Fibroblast of lung (primary cell): ENCODE data around the gene LHCGR. TPM values are rescaled to one million over a fixed set of nuclear protein-coding genes. Genes with fewer than 3 reads are reported as not detected.

ENCODE experiments used
- DNase-seq, 2 donors: peaks; one replicate each; pipeline versions ENCODE4 v3.0.0 to v3.0.0-alpha.2; 2010; ENCODE audit warnings: low read depth in 2 of 2
- H2AFZ ChIP-seq: 2 replicates; pipeline ENCODE4 v1.5.1; 2012; ENCODE audit warnings: low read length, control low read depth, inconsistent platforms
- H3K27ac ChIP-seq: 2 replicates; pipeline ENCODE4 v1.5.1; 2011; ENCODE audit warnings: low read length, control low read depth; ENCODE audit not compliant: insufficient read depth
- H3K27me3 ChIP-seq: 2 replicates; pipeline ENCODE4 v1.5.1; 2011; ENCODE audit warnings: mild to moderate bottlenecking, low read length; ENCODE audit not compliant: control insufficient read depth, insufficient read depth
- H3K36me3 ChIP-seq: 2 replicates; pipeline ENCODE4 v1.5.1; 2011; ENCODE audit warnings: low read length; ENCODE audit not compliant: control insufficient read depth, insufficient read depth
- H3K4me1 ChIP-seq: 2 replicates; pipeline ENCODE4 v1.5.1; 2011; ENCODE audit warnings: low read length; ENCODE audit not compliant: control insufficient read depth, insufficient read depth; ENCODE audit errors: extremely low read depth
- H3K4me2 ChIP-seq: 2 replicates; pipeline ENCODE4 v1.5.1; 2011; ENCODE audit warnings: low read length, control low read depth; ENCODE audit not compliant: insufficient read depth; ENCODE audit errors: extremely low read depth
- H3K4me3 ChIP-seq, 4 experiments: fragments of 200-600 bp in 1 of 4; sonication (generic) in 1 of 4; replicated peaks in 1 of 4; 2 replicates each; pipeline ENCODE4 v1.5.1; 2011 to 2016; ENCODE audit warnings: low read length in 4 of 4, low read depth in 3 of 4, mild to moderate bottlenecking in 3 of 4, control low read depth in 2 of 4, inconsistent platforms in 1 of 4, mixed read lengths in 1 of 4; ENCODE audit not compliant: insufficient read depth in 1 of 4; ENCODE audit errors: control extremely low read depth in 1 of 4
- H3K79me2 ChIP-seq: 2 replicates; pipeline ENCODE4 v1.5.1; 2012; ENCODE audit warnings: mild to moderate bottlenecking, low read length, inconsistent platforms; ENCODE audit not compliant: control insufficient read depth, insufficient read depth
- H3K9ac ChIP-seq: 2 replicates; pipeline ENCODE4 v1.5.1; 2011; ENCODE audit warnings: mild to moderate bottlenecking, low read length, control low read depth; ENCODE audit not compliant: insufficient read depth
- H3K9me3 ChIP-seq: 2 replicates; pipeline ENCODE4 v1.5.1; 2012; ENCODE audit warnings: low read depth, low read length; ENCODE audit not compliant: control insufficient read depth, insufficient read depth
- H4K20me1 ChIP-seq: 2 replicates; pipeline ENCODE4 v1.5.1; 2011; ENCODE audit warnings: low read length; ENCODE audit not compliant: control insufficient read depth, insufficient read depth; ENCODE audit errors: extremely low read depth
- EZH2 ChIP-seq: IDR thresholded peaks from 2 replicates; pipeline ENCODE4 v1.5.1; 2012; ENCODE audit warnings: low read length, control low read depth, mild to moderate bottlenecking; ENCODE audit errors: missing control alignments
- polyA minus RNA-seq: library from RNA; depleted of rRNA, polyadenylated mRNA; stranded (reverse); fragments of >200 nt; gene quantifications from 2 replicates; pipeline ENCODE4 v1.2.3, GENCODE V29; 2011; ENCODE audit warnings: low replicate concordance
- polyA plus RNA-seq, 2 donors: library from polyadenylated mRNA; depleted of rRNA in 1 of 2; stranded (reverse) in 1 of 2; unstranded in 1 of 2; fragments of >200 nt; gene quantifications; 2 replicates each; pipeline ENCODE4 v1.2.1, GENCODE V29; 2011 to 2012; ENCODE audit warnings: missing spikeins in 1 of 2
- total RNA-seq: library from RNA; depleted of rRNA; stranded (reverse); fragments of >200 nt; gene quantifications from 2 replicates; pipeline ENCODE4 v1.2.1, GENCODE V29; 2014
- TF ChIP-seq, protein P1 (sequence below), 2 donors: IDR thresholded peaks in 1 of 2; conservative IDR thresholded peaks in 1 of 2; 1 replicate in 1 of 2; 2 replicates in 1 of 2; pipeline ENCODE4 v1.5.1; 2011 to 2012; ENCODE audit warnings: low read length in 2 of 2, control low read depth in 1 of 2, inconsistent platforms in 1 of 2, low read depth in 1 of 2, mild to moderate bottlenecking in 1 of 2

The LHCGR gene
- total RNA-seq = not detected in 2 replicates
- 0.12 TPM in 1 of 2 replicates, not detected in the other for polyA plus RNA-seq
- polyA plus RNA-seq (2012) = 0.20 TPM in 1 of 2 replicates, not detected in the other
- polyA minus RNA-seq = not detected in 2 replicates

- Histone ChIP-seq H2AFZ (no peak within 1 kb of the TSS), H3K4me3 (peak within 1 kb of the TSS in 1 of 4 experiments; percentile 33), H3K36me3 (no peaks in the 10 kb centered on the region), H3K9me3 (no peaks in the 10 kb centered on the region), H3K27me3 (no peaks in the 10 kb centered on the region), H3K79me2 (no peaks in the 10 kb centered on the region), H3K4me1 (no peaks in the 10 kb centered on the region), H3K9ac (no peak within 1 kb of the TSS), H4K20me1 (no peaks in the 10 kb centered on the region), H3K27ac (no peak within 1 kb of the TSS), H3K4me2 (no peak within 1 kb of the TSS)
- no peak for TF ChIP-seq EZH2
- TF ChIP-seq, protein P1, sequence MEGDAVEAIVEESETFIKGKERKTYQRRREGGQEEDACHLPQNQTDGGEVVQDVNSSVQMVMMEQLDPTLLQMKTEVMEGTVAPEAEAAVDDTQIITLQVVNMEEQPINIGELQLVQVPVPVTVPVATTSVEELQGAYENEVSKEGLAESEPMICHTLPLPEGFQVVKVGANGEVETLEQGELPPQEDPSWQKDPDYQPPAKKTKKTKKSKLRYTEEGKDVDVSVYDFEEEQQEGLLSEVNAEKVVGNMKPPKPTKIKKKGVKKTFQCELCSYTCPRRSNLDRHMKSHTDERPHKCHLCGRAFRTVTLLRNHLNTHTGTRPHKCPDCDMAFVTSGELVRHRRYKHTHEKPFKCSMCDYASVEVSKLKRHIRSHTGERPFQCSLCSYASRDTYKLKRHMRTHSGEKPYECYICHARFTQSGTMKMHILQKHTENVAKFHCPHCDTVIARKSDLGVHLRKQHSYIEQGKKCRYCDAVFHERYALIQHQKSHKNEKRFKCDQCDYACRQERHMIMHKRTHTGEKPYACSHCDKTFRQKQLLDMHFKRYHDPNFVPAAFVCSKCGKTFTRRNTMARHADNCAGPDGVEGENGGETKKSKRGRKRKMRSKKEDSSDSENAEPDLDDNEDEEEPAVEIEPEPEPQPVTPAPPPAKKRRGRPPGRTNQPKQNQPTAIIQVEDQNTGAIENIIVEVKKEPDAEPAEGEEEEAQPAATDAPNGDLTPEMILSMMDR (conservative IDR thresholded peaks at IDR 0.05 in 1 of 2, IDR thresholded peaks at IDR 0.05 in 1 of 2; ENCODE audit: low read depth in 1 of 2, low read length in 2 of 2) = no peak
- peak; percentile 15 to 18 for DNase-seq
Observed at GRCh38 chr2:48755473-48755872, at the start of gene LHCGR. LHCGR (minus strand) TSS chr2:48755724; CDS start chr2:48755671, 53 bp downstream.

DNA sequence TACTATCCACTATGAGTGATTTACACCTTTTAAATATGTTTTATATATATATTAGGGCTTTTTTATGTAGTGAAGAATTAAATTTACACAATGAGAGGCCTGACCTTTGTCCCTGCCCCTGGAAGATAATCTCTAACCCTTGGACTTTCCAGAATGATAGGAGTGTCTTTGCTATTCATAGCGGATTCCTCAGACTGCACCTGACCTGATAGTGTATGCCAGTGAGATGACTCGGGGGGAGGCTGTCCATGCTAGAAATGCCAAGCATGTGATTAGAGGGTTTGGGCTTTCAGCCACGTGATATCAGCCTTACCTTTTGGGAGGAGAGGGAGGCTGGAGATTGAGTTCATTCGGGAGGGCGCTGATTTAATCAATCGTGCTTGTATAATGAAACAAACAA lies 44.1 kb upstream of the LHCGR start:
- H2AFZ ChIP-seq = no peak overlapping the region

DNA sequence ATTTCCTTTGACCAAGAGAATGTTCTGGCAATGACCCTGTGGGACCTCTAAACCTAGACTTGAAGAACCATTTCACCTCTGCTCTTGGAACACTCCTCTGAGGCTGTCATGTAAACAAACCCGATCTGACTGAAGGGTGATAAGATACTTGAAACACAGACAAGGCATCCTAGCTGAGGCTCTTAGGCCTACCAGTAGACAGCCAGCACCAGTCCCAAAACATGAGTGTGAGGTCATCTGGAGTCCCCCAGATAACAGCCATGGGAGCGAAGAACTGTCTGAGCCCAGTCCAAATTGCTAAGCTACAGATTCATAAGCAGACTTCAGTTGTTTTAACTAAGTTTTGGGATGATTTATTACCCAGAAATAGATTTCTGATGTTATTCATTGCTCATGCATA lies 39.5 kb upstream of the LHCGR start:
- H3K36me3 ChIP-seq = no peaks in the 10 kb centered on the region
- TF ChIP-seq EZH2 = no peak
- TF ChIP-seq, protein P1 (conservative IDR thresholded peaks at IDR 0.05 in 1 of 2, IDR thresholded peaks at IDR 0.05 in 1 of 2; ENCODE audit: low read depth in 1 of 2, low read length in 2 of 2) = no peak
- no peak overlapping the region for H2AFZ ChIP-seq
- no peak overlapping the region for H3K27ac ChIP-seq
- no peak overlapping the region for H3K4me3 ChIP-seq
- peak in 1 of 2 donors; percentile 2 for DNase-seq
- no peaks in the 10 kb centered on the region for H3K9me3 ChIP-seq
- H3K9ac ChIP-seq = no peak overlapping the region
- no peaks in the 10 kb centered on the region for H3K27me3 ChIP-seq
- no peaks in the 10 kb centered on the region for H3K4me1 ChIP-seq
- no peaks in the 10 kb centered on the region for H3K79me2 ChIP-seq
- H3K4me2 ChIP-seq = no peak overlapping the region
- H4K20me1 ChIP-seq = no peaks in the 10 kb centered on the region

More for the DNA sequence above, 44.1 kb upstream of the LHCGR start:
- H3K9ac ChIP-seq = no peak overlapping the region
- DNase-seq = no peak
- H3K4me3 ChIP-seq = no peak overlapping the region
- H3K79me2 ChIP-seq = no peaks in the 10 kb centered on the region
- H3K27me3 ChIP-seq = no peaks in the 10 kb centered on the region
- H3K4me2 ChIP-seq = no peak overlapping the region
- H3K27ac ChIP-seq = no peak overlapping the region
- H3K9me3 ChIP-seq = no peaks in the 10 kb centered on the region
- no peaks in the 10 kb centered on the region for H3K4me1 ChIP-seq
- H3K36me3 ChIP-seq = no peaks in the 10 kb centered on the region
- H4K20me1 ChIP-seq = no peaks in the 10 kb centered on the region
- TF ChIP-seq, protein P1 (conservative IDR thresholded peaks at IDR 0.05 in 1 of 2, IDR thresholded peaks at IDR 0.05 in 1 of 2; ENCODE audit: low read depth in 1 of 2, low read length in 2 of 2) = no peak
- TF ChIP-seq EZH2 = no peak
